Stimulated activated CD4-positive, alpha-beta T cell treated with anti-CD3 and anti-CD28 coated beads, TNF-alpha, amount 100 ng/mL, for 24 hours (primary cell): ENCODE results near the gene TAF8.

Experiments
- DNase-seq, 3 experiments: peaks; one replicate each; pipeline ENCODE4 v3.0.0-alpha.2; 2020; ENCODE audit warnings: low read depth in 3 of 3

TAF8 gene

DNA sequence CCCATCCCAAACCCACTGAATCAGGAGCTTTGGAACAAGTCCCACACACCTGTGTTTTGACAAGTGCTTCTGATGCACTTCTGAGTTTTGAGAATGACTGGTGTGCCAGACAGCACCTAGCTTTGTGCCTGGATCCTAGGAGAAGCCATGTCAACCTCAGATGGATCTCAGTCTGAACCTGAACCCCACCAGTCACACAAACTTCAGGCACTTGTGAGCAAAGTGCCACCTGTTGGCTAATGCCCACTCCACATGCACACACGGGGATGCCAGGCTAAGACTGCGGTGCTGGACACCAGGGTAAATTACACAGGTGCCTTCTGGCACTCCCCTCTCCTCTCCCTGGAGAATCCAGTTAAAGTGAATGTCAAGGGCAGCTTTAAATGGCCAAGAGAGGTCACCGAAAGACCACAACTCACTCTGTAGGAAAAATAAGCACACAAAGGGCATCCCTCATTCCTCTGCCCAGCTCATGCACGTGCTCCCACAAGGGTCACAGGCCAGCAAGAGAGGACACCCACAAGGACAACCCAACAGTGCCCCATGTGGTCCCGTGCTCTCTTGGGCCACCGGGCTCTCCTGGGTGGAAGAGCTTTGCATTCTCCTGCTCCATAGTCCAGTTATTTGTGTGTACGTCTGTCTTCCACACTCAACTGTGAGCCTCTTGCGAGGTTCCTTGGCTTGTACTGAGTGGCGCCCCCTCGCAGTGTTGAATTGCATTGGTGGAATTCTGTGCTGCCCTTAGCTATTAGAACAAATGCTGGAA lies 45.6 kb downstream of the TAF8 start:
- DNase-seq = no peak

- peak in 1 of 3 experiments; percentile 31 for DNase-seq
These were observed 49.2 kb downstream of the TAF8 start for GRCh38 chr6:42099340-42100028.

DNA sequence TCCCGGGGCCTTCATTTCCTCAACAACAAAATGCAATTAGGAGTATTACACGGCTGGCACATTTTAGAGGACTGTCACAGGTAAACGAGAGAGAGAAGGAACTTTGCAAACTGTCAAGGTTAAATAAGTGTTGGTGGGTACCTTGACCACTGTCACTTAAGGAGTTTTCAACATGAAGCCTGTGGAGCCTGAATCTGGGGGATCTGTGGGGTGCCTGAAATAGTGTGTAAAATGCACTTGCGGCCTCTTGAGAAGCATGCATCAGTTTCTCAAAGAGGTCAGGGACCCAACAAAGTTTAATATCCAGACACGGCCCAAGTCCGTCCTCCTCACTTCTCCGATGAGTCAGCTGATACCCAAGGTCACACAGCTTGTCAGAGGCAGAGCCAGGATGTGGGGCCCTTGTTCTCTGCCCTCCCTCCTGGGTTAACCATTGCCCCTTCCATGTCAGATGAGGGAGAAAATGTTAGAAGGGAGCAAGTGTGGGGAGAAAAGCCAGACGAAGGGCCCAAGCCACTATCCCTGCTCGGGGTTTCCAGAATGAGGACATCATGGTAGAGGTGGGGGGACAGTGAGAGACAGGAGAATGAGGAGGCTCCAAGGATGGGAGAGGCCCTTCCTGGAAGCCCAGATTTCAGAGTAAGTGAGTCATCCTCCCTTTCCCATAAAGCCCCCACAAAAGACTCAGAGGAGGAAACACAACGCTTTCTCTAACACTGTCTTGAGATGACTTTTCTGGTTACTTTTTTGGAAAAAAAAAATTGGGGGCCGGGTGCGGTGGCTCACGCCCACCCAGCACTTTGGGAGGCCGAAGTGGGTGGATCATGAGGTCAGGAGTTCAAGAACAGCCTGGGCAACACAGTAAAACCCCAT lies 49.9 kb downstream of the TAF8 start:
- peak in 1 of 3 experiments; percentile 12 for DNase-seq

- no peak for DNase-seq
These were observed 50.9 kb downstream of the TAF8 start for GRCh38 chr6:42101186-42101657.

- no peak for DNase-seq
These were observed 52.9 kb downstream of the TAF8 start for GRCh38 chr6:42103216-42103615.

GRCh38 chr6:42103753-42104094 lies 53.4 kb downstream of the TAF8 start:
- no peak for DNase-seq

GRCh38 chr6:42104095-42104803 lies 53.9 kb downstream of the TAF8 start:
- DNase-seq = peak; percentile 42 to 77 (median 48)

- DNase-seq = no peak
These were observed 54.4 kb downstream of the TAF8 start for GRCh38 chr6:42104804-42105125.

GRCh38 chr6:42105156-42105648 lies 54.9 kb downstream of the TAF8 start:
- no peak for DNase-seq

DNA sequence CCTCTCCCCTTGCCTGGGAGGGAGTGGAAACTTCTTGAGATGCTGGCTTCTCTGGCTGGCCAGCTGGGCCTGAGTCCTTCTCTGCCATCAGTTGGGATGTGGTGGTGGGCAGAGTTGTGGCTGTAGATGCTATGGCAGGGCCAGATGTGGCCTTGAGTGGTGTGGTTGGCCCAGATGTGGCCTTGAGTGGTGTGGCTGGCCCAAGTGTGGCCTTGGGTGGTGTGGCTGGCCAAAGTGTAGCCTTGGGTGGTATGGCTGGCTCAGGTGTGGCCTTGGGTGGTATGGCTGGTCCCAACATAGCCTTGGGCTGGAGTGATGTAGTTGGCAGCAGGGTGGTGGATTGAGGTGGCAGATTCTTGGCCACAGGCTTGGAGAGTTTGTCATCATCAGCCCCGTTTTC lies 55.4 kb downstream of the TAF8 start:
- DNase-seq = no peak

DNA sequence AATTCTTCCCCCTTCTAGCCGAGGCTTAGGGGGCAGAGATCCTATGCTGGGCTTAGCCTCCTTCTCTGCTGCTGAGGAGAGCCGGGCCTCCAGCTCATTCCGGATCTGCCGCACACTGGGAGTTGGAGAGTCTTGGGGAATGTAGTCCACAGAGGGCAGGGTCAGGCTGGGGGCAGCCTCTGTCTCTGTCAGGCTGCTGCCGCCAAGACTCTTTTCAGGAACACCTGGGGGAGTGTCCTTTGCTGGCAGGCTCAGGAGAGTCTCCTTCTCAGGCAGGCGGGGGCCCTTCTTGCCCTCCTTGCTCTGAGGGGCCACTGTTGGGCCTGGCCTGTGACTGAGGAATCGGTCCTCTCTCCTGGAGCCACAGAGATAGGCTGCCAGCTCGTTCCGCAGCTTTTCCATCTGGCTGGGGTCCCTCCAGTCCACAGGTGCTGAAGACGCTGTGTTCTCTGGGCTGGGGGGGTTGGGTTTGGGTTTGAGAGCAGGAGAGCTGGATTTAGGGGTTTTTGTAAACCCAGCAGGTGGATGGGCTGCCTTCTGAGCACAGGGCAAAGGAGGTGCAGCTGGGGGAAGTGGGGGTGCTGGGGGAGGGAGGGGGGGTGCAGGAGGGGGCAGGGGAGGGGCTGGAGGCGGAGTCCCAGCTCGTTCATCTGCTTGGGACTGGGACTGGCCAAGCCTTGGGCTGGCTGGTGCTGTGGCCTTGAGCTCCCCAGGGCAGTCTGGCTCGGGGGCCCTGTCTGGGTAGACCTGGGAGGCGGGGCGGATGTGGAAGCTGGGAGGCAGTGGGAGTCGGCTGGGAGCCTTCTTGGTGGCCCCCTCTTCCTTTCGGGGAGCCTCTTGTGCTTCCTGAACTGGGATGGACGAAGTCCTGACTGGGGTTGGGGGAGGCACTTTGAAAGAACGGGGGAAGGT lies 56.0 kb downstream of the TAF8 start:
- no peak for DNase-seq

DNA sequence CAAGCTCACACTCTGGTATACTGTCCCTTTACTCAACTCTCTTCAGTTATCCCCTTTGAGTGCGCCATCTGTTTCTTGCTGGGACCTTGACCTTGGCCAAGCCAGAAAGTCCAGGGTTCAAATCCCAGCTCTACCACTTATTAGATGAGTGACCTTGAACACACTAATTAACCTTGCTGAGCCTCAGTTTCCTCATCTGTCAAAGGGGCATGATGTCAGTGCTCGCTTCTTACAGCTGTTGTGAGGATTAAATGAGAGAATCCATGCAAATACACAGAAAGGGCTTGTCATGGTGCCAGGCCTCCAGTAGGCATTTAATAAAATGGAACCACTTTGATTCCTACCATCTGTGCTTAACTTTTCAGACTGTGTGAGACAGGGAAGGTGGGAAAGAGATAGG lies 57.7 kb downstream of the TAF8 start:
- DNase-seq = no peak

DNA sequence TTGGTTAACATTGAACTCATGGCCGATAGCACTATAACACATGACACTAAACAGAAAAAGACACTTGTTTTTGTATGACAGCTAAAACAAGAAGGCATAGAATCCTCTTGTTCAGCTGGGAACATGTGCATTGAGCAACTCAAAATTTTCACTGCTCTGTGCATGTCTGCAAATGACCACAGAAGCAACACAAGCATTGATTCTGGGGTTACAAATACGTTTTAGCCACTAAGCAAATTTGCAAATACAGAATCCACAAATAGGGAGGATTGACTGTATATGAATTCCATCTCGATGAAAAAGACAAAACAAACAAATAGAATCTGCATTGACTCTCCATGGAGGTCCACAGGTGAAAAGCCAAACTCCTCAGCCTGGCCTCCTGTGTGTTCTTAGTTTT lies 60.4 kb downstream of the TAF8 start:
- no peak for DNase-seq

DNA sequence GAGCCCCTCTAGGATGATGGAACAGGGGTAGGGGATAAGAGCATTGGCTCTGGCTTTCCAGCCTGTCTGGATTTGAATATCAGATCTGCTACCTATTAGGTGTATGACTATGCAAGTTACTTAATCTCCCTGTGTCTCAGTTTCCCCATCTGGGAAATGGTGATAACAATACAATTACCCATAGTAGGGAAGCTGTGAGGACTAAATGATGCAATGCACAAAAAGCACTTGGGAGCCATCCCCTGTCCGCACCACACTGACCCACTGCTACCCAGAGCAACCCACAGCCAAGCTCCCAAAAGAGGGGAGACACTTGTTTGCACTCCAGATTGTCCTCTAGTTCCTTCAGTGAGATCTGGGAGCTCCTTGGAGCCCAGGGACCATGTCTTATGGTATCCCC lies 62.0 kb downstream of the TAF8 start:
- DNase-seq = no peak

GRCh38 chr6:42113936-42114636 lies 63.8 kb downstream of the TAF8 start:
- no peak for DNase-seq

DNA sequence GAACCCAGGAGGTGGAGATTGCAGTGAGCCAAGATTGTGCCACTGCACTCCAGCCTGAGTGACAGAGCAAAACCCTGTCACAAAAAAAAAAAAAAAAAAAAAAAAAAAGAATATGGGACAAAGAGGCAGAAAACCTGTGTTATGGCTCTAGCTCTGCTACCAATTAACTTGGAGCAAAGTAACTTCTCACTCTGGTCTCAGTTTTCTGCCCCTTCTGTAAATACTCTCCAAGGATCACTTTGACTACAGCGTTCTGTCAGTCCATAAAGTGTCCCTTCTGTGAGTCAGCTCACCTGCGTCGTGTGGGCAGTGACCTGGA lies 67.5 kb downstream of the TAF8 start:
- DNase-seq = no peak

GRCh38 chr6:42118162-42119001 lies 68.1 kb downstream of the TAF8 start:
- DNase-seq = no peak

DNA sequence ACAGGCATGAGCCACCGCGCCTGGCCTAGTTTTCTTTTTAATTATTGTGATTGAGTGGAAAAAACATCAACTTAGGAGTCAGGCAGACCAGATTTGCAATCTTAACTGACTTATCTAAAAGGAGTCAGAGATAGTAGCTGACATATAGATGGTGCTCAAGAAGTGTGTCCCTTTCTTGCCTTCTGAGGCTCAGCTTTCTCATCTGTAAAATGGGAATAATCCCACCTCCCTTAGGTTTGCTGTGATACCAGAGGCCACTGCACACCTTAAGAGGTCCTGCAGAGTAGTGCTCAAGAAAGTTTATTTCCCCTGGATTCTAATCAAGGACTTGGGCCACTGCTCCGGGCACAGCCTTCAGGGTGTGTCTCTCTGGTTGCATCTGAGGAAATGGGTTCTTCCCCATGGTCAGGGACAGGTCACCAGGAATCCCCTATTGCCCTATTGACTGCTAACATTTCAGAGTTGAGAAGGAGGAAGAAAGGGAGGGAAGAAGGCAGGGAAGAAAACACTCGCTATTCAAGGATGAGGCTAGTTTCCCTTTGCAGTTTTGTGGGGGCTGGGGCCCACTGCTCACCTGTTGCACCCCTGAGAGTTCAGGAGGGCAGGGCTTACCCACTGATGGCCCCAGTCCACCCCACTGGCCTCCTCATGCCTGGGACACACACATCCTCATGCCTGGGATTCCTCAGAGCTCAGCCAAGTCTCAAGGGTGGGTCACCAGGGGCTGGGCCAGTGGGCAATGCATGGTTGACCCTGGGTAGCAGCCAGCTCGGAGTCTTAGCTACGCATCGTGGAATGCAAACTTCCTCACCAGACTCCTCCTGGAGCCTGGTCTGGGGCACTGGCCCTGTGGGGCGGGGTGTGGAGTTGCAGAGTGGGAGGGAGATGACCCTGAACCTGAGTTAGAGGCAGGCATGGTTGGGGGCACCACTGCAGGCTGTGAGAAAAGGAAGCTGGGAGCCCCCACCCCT lies 70.9 kb downstream of the TAF8 start:
- DNase-seq = no peak
